ENCODE data around the gene N4BP2L2. TPM values are rescaled to one million over a fixed set of nuclear protein-coding genes. Genes with fewer than 3 reads are reported as not detected.
"Not testable (repeated sequence)": the region's sequence is repeated elsewhere in the genome, so short reads cannot be mapped to it uniquely, and the experiment has no call there.

The N4BP2L2 gene
- 42.5 and 64.9 TPM in 2 replicates for total RNA-seq (2014; rRNA removed; shearing (Covaris generic))

GRCh38 chr13:32538621-32539246, at the start of gene N4BP2L2:
TSS of gene N4BP2L2 (minus strand) at chr13:32538795. CDS start at chr13:32537027, 1,768 bp downstream.
- no peaks in the 10 kb centered on the region for H3K27me3 ChIP-seq (ENCODE audit: control insufficient read depth, insufficient read depth, low read length)
- peak within 1 kb of the TSS; percentile 91 for H3K4me3 ChIP-seq (ENCODE audit: insufficient read depth, low read depth, low read length)
- DNase-seq, result peak; percentile 58
- peaks cover 4% of the 10 kb centered on the region for H3K36me3 ChIP-seq (replicated peaks; ENCODE audit: control insufficient read depth, insufficient read depth, low read length)

DNA sequence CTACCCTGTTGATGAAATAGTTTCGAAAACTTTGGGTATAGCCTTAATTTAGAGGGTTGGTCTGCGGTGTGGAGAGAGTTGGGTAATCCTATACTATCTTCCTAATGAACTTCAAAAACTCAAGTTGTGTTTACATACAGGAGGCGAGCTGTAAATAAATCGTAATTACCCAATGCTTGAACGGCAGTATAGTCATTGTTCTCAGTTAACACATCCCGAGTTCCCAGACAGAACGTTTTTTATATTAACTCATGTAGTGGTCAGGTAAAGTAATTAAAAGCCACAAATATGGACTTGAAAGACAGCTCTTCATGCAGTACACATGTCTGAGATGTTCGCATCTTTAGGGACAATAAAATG, 49.2 kb upstream of the N4BP2L2 start:
- Histone ChIP-seq H3K4me3 (ENCODE audit: insufficient read depth, low read depth, low read length) (peak overlapping the region; percentile 78), H3K27me3 (ENCODE audit: control insufficient read depth, insufficient read depth, low read length) (no peaks in the 10 kb centered on the region; the same call in 1 of the 2 replicates), H3K36me3 (replicated peaks; ENCODE audit: control insufficient read depth, insufficient read depth, low read length) (no peaks in the 10 kb centered on the region)
- DNase-seq, result no peak

DNA sequence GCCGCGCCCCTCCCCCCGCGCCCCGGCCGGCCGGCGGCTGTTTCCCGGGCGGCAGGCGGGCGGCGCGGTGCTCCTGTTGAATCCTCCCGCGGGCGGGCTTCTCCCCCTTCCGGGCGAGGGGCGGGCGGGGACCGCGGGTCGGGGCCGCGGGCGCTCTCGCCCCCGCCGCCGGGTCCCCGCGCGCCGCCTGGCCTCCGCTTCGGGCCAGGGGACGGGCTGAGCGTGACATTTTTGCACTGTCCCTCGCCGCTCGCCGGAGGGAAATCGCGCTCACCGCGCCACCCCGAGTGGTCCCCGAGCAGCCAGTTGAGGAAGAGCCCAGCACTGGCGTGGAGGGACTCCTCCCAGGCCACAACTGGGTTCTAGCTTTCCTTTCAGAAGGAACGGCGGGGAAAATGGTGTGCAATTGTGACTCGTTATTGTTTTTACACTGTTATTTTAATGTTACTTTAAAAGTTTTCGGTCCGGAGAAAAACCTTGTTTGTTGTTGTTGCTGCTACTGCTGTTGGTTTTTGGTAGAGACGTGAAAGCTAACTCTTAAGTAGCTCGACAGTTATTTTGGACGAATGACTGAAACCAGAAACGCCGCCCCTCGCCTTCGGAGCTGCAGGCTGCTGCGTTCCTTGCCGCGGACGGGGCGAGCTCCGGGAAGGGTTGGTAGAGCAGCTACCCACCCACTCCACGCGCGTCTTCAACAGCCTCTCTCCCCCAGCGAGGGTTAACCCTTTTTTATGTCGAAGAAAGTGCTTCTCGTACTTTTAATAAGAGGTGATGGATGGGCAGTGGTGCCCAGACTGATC, 48.6 kb upstream of the N4BP2L2 start:
- DNase-seq, result peak; percentile 87
- H3K36me3 ChIP-seq (replicated peaks; ENCODE audit: control insufficient read depth, insufficient read depth, low read length), result no peaks in the 10 kb centered on the region
- peak overlapping the region; percentile 78 for H3K4me3 ChIP-seq (ENCODE audit: insufficient read depth, low read depth, low read length)
- H3K27me3 ChIP-seq (ENCODE audit: control insufficient read depth, insufficient read depth, low read length), result no peaks in the 10 kb centered on the region; the same call in 1 of the 2 replicates

GRCh38 chr13:32586080-32586900, 47.7 kb upstream of the N4BP2L2 start, which contains the start of gene PDS5B:
TSS of gene PDS5B (plus strand) at chr13:32586452. CDS start at chr13:32648773, 62,321 bp downstream.
- Histone ChIP-seq H3K36me3 (replicated peaks; ENCODE audit: control insufficient read depth, insufficient read depth, low read length) (no peaks in the 10 kb centered on the region), H3K4me3 (ENCODE audit: insufficient read depth, low read depth, low read length) (peak within 1 kb of the TSS; percentile 78), H3K27me3 (ENCODE audit: control insufficient read depth, insufficient read depth, low read length) (no peaks in the 10 kb centered on the region; the same call in 1 of the 2 replicates)
- DNase-seq, result peak; percentile 95

DNA sequence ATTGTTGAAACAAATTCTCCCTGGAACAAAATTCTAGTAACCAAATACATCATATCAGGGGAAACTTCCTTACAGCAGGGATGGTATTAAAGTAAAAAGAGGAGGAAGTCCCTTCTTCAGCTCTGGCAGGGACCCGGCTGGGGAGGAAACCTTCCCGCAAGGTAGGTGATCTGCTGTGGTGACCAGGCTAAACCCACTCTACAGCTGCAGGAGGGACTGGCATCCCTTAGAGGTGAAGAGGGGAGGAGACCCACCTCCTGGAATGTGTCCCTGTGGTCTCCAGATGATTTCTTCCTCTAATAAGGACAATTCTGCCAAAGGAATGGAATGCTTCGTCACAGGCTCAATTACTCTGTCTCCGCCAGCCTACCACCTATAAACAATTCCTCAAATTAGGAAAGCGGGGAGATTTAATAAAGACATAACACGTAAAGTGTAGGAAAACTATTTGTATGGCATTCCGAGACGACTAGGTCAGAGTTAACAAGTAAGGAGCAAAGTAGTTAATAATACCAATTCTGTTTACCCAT, 47.0 kb upstream of the N4BP2L2 start:
- no peaks in the 10 kb centered on the region for H3K36me3 ChIP-seq (replicated peaks; ENCODE audit: control insufficient read depth, insufficient read depth, low read length)
- DNase-seq, result peak; percentile 26
- no peaks in the 10 kb centered on the region; the same call in 1 of the 2 replicates for H3K27me3 ChIP-seq (ENCODE audit: control insufficient read depth, insufficient read depth, low read length)
- peak overlapping the region; percentile 50 for H3K4me3 ChIP-seq (ENCODE audit: insufficient read depth, low read depth, low read length)

DNA sequence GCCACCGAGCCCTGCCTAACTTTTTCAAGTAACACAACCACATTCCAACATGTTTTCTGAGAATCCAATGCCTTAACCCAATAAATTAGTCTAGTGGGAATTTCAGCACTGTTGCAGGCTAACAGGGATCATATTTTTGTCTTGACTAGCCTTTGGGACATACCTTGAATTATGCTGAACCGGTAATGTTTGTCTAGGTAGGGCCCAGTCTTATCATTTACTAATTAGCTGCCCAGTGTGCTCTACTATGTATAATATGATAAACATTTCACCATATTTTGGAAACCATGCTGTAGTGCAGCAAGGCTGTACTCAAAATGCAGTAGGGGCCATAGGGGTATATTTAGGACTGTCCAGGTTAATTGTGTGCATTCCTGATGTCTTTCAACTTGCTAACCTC, 44.4 kb upstream of the N4BP2L2 start:
- Histone ChIP-seq H3K27me3 (ENCODE audit: control insufficient read depth, insufficient read depth, low read length) (no peaks in the 10 kb centered on the region; the same call in 1 of the 2 replicates), H3K36me3 (replicated peaks; ENCODE audit: control insufficient read depth, insufficient read depth, low read length) (no peaks in the 10 kb centered on the region)

DNA sequence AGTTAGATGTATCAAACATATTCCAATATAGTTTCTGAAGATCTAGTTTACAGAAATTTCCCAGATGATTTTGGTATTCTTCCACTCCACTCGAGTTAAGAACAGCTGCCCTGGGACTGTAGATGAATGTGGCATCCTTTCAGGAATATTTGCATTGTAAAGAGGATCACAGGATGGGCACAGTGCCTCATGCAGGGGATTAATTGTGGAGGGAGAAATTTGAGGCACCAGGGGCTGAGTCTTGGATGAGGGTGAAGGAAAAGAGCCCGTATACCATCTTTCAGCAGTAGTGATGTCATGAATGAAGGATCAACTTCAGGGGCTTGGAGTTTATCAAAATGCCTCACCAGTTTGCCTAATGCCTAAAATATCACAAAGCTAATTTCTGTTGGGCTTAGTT, 43.7 kb upstream of the N4BP2L2 start:
- H3K27me3 ChIP-seq (ENCODE audit: control insufficient read depth, insufficient read depth, low read length), result no peaks in the 10 kb centered on the region; the same call in 1 of the 2 replicates
- no peaks in the 10 kb centered on the region for H3K36me3 ChIP-seq (replicated peaks; ENCODE audit: control insufficient read depth, insufficient read depth, low read length)
- H3K4me3 ChIP-seq (ENCODE audit: insufficient read depth, low read depth, low read length), result no peak overlapping the region
- DNase-seq, result no peak

More for the DNA sequence above, 44.4 kb upstream of the N4BP2L2 start:
- H3K4me3 ChIP-seq (ENCODE audit: insufficient read depth, low read depth, low read length), result no peak overlapping the region
- no peak for DNase-seq

DNA sequence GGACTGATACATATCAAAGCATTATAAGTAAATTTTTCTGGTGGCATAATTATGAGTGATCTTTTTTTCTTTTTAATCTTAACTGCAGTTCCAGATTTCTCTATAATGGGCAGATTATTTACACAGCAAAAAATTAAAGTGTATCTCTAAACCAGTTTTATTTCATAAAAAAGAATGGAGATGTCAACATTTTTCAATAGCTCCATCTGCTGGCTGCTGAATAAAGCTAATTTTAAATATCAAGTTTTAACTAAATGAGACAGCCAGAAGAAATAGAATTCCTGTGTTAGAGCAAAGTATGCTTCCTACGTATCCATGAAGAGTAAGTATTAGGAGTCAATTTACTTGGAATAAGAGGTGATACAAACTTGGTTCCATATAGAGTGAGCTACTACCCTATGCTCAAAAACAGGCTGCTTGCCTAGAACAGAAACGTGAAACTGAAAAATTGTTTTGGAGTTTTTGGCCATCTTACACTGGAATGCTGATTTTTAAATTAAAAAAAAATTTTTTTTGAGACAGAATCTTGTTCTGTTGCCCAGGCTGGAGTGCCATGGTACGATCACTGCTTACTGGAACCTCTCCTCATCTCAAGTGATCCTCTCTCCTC, 42.7 kb upstream of the N4BP2L2 start:
- H3K36me3 ChIP-seq (replicated peaks; ENCODE audit: control insufficient read depth, insufficient read depth, low read length), result no peaks in the 10 kb centered on the region
- no peaks in the 10 kb centered on the region; the same call in 1 of the 2 replicates for H3K27me3 ChIP-seq (ENCODE audit: control insufficient read depth, insufficient read depth, low read length)
- no peak overlapping the region for H3K4me3 ChIP-seq (ENCODE audit: insufficient read depth, low read depth, low read length)
- DNase-seq, result no peak

DNA sequence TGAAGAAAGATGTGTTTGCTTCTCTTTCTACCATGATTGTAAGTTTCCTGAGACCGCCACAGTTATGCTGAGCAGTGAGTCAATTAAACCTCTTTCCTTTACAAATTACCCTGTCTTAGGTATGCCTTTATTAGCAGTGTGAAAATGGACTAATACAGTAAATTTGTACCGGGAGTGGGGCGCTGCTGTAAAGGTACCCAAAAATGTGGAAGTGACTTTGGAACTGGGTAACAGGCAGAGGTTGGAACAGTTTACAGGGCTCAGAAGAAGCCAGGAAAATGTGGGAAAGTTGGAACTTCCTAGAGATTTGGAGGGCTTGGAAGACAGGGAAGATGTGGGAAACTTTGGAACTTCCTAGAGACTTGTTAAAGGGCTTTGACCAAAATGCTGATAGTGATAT, 38.4 kb upstream of the N4BP2L2 start:
- H3K36me3 ChIP-seq (replicated peaks; ENCODE audit: control insufficient read depth, insufficient read depth, low read length), result no peaks in the 10 kb centered on the region
- no peaks in the 10 kb centered on the region for H3K27me3 ChIP-seq (ENCODE audit: control insufficient read depth, insufficient read depth, low read length)
- no peak for DNase-seq
- H3K4me3 ChIP-seq (ENCODE audit: insufficient read depth, low read depth, low read length), result no peak overlapping the region

- DNase-seq; H3K36me3 ChIP-seq (replicated peaks; ENCODE audit: control insufficient read depth, insufficient read depth, low read length); H3K4me3 ChIP-seq (ENCODE audit: insufficient read depth, low read depth, low read length); H3K27me3 ChIP-seq (ENCODE audit: control insufficient read depth, insufficient read depth, low read length): not testable (repeated sequence)
Observed at GRCh38 chr13:32575687-32576086, 37.1 kb upstream of the N4BP2L2 start.

- not testable (repeated sequence) for H3K4me3 ChIP-seq (ENCODE audit: insufficient read depth, low read depth, low read length); H3K27me3 ChIP-seq (ENCODE audit: control insufficient read depth, insufficient read depth, low read length); DNase-seq; H3K36me3 ChIP-seq (replicated peaks; ENCODE audit: control insufficient read depth, insufficient read depth, low read length)
Observed at GRCh38 chr13:32560842-32561241, 22.2 kb upstream of the N4BP2L2 start.

GRCh38 chr13:32555613-32556012, 17.0 kb upstream of the N4BP2L2 start:
- H3K27me3 ChIP-seq (ENCODE audit: control insufficient read depth, insufficient read depth, low read length), result no peaks in the 10 kb centered on the region
- H3K36me3 ChIP-seq (replicated peaks; ENCODE audit: control insufficient read depth, insufficient read depth, low read length), result no peaks in the 10 kb centered on the region
- H3K4me3 ChIP-seq (ENCODE audit: insufficient read depth, low read depth, low read length), result no peak overlapping the region
- DNase-seq, result no peak

- Histone ChIP-seq H3K36me3 (replicated peaks; ENCODE audit: control insufficient read depth, insufficient read depth, low read length) (no peaks in the 10 kb centered on the region), H3K27me3 (ENCODE audit: control insufficient read depth, insufficient read depth, low read length) (no peaks in the 10 kb centered on the region), H3K4me3 (ENCODE audit: insufficient read depth, low read depth, low read length) (no peak overlapping the region)
- no peak for DNase-seq
Observed at GRCh38 chr13:32553720-32554119, 15.1 kb upstream of the N4BP2L2 start.

DNA sequence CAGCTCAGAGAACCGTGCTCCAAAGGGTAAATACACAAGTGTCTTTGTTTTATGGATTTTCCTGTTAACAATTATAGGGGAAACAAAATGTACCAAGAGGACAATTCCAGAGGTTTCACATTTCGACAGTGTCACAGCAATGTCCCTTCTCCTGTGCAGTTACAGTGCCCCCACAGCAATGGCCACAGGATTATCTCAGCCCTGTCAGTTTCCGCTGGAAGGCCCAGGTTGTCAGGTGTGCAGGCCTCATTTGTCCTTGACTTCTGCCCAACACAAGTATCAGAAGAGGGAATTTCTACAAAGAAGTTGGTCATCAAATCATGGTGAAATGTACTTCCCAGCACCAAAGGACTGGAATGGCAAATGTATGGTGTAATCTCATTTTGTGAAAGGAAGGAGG, 11.2 kb upstream of the N4BP2L2 start:
- Histone ChIP-seq H3K27me3 (ENCODE audit: control insufficient read depth, insufficient read depth, low read length) (no peaks in the 10 kb centered on the region), H3K4me3 (ENCODE audit: insufficient read depth, low read depth, low read length) (no peak overlapping the region), H3K36me3 (replicated peaks; ENCODE audit: control insufficient read depth, insufficient read depth, low read length) (no peaks in the 10 kb centered on the region)
- DNase-seq, result no peak

Data from H7 (cell line).